T-helper 2 cell treated with Interferon-gamma antibody and Interleukin-4, amounts not matched to agents 100 ng/mL and 5 ng/mL, for 36 hours (primary cell): ENCODE measurements around the gene TMEM176B. TPM values are rescaled to one million over a fixed set of nuclear protein-coding genes. Genes with fewer than 3 reads are reported as not detected.

Experiments
- intact Hi-C: fragments of 100-400 bp; cut with micrococcal nuclease; formaldehyde crosslinking; loops from one replicate; pipeline ENCODE4 v1.15.1; 2023
- total RNA-seq: library from RNA; stranded (reverse); gene quantifications from 2 replicates; pipeline ENCODE4 v1.2.3, GENCODE V29; 2022

TMEM176B gene
- total RNA-seq, 1 donor from 2014 or later, result not detected

- intact Hi-C loops, result no loop called here
These were observed 8.3 kb downstream of the TMEM176B start for GRCh38 chr7:150791746-150792452.

- intact Hi-C loops, result no loop called here
These were observed 8.9 kb downstream of the TMEM176B start for GRCh38 chr7:150791304-150791703.

- intact Hi-C loops, result no loop called here
These were observed 9.6 kb downstream of the TMEM176B start for GRCh38 chr7:150790416-150791075.

DNA sequence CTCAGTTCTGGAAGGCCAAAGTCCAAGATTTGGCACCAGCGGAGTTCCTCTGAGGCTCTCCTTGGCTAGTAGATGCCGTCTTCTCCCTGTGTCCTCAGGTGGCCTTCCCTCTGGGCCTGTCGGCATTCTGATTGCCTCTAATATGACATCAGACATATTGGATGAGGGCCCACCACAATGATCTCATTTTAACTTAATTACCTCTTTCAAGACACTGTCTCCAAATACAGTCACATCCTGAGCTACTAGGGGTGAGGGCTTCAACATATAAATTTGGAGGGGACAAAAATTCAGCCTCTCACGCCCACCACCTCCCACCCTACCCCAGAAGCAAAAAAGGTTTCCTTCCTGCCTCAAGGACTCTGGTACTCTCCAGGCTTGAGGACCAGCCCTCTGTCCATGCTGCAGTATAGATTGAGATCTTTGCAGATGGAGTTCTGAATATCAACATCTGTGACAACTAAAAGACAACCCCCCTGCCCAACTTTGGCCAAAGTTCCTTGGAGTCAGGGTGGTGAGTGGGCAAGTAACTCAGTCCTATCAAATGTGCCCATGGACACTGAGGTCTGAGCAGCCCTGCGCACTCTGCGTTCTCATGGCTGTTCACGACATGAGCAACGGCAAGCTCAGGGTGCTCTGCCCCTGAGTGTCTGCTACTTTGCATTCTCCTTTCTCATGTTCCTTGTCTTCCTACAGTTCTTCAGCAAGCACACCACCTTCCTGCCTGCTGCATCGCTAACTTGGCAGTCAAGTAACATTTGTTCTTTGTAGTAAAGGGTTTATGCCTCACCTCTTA lies 11.5 kb downstream of the TMEM176B start:
- intact Hi-C loops, result no loop called here

DNA sequence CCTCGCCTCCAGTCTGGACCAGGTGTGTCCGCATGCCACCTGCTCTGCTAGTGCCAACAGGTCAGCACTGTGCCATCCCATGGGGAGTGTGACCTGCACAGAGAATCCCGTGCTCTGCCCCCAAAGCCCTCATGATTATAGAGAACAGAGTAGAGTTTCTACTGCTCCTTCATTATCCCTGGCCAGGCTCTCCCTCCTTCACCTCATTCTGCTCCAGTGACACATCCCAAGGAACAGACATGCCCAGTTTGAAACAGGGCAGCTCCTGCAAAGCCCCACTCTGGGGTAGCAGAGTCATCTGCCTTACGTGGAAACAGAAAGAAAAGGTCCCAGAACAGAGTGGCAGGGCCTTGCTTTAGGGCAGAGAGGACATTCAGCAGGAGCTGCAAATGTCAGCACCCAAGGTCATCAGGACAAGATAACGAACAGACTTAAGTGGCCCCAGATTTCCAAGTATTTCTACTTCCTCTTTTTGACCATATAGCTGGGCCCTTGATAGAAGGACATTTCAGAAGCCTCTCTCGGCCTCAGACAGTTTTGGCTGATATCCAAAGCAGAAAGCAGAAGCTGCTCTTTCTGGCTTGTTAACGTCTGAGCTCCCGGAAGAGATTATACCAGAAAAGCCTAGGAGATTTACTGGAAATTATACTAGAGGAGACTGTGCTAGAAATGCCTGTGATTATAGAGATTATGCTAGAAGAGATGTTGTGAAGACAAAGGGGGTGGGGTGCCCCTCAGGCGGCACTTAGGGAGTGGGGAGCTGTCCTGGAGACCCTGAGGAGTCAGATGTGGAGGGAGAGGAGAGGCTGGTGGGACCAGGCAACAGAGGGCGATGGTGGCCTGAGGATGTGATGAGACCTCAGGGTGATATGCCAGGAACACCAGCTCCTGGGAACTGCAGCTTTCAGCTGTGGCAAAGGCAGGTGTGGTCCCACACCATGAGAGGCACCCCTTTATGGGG lies 12.6 kb downstream of the TMEM176B start:
- intact Hi-C loops, result no loop called here

DNA sequence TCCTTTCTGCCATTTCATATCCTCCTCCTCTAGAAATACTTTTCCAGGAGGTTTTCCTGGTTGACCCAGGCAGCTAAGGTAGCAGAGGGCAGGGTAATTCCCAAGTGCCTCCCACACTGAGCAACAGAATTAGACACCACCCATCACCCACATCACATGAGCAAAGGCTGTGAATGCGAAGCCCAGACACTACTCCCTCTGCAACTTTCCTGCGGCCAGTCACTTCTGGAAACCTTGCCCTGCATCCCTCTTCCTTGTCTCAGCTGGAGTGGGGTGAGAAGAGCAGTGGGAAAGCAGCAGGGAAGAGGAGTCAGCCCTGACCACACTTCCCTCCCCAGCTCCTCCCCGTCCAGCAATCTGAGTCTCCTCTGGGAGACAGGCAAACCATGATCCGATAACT lies 15.2 kb downstream of the TMEM176B start:
- intact Hi-C loops, result no loop called here

DNA sequence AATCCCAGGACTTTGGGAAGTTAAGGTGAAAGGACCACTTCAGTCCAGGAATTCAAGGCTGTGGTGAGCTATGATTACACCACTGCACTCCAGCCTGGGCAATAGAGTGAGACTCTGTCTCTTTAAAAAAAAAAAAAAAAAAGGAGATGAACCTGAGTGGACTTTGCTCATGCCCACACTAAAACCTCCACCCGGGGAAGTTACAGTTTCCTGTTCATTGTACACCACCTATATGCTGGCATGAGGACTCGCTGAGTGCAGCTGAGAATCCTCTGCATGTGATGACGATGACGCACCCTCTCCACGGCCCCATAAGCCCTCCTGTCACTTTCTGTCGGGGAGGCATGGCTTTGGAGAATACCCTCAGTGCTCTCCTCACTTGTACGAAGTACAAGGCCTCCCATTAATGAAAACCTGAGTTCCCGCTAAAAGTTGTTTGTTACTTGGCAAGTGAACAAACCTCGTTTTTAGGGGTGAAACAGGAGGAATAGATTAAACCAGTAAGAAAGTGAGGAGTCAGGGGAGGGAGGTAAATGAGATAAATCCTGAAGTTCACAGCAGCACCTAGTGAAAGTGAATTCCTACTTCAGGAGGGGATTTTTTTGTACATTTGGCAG lies 15.9 kb downstream of the TMEM176B start:
- intact Hi-C loops, result no loop called here

DNA sequence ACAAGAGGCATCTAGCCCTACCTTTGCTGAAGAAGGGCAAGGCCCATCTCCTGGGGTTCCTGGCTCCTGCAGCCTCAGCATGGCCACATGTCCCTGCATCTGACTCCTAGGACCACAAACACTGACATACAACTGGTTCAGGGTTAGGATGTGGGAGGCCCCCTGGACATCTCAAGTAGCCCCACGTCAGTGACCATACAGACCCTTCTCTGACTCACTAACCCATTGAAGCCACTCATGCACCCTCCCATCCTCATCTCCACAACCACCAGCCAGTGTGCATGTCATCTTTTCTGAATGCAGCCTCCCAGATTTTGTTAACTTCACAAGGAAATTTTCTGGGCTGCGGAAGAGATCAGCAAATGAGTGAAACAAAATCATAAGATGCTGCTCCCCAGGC lies 18.2 kb downstream of the TMEM176B start:
- intact Hi-C loops, result no loop called here

DNA sequence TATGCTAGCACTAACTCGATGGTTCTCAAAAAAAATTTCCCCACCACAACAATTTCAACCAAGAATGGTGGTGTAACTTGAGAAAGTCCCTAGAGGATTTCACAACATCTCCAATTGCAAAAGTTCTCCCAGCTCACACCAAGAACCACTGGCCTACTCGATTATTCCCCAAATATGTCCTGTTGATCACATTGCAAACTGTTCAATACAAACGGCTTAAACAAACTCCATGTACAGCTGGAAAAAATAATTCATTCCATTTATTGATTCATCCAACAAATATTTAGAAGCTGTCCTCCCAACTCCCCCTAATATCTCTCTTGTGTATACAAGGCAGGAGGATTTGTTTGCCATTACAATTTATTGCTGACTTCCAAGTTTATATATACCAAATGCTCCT lies 19.1 kb downstream of the TMEM176B start:
- intact Hi-C loops, result no loop called here

- intact Hi-C loops, result no loop called here
These were observed 19.9 kb downstream of the TMEM176B start for GRCh38 chr7:150780292-150780691.

DNA sequence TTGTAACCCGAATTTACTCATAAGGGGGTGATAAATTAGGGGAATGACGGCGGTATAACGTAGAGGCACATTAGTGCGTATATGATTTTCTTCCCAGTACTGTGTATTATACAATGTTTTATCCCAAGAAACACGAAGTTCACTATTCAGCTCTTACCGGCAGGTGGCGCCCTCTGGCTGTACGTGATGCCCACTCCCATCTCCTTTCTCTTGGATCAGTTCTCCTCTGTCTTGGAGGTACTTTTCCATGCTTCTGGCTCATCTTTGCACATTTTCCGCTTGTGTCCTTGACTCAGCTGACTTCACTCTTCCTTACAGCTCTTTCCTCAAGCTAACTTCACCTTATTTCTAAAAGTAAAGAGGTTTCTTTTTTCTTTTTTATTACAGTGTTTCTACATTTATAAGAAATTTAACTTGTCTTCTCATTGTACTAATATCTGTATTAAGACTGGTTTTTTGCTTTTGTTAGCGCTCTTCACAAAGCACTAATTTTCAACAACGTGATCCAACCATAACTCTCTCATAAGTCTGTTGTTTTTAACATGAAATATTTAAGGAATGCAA lies 21.3 kb downstream of the TMEM176B start:
- intact Hi-C loops, result loop anchor here (10.0 kb wide), 1 partner anchor 206 kb away; no protein-coding TSS in a partner anchor

GRCh38 chr7:150778014-150778737 lies 22.0 kb downstream of the TMEM176B start:
- intact Hi-C loops, result loop anchor here (10.0 kb wide), 1 partner anchor 207 kb away; no protein-coding TSS in a partner anchor

DNA sequence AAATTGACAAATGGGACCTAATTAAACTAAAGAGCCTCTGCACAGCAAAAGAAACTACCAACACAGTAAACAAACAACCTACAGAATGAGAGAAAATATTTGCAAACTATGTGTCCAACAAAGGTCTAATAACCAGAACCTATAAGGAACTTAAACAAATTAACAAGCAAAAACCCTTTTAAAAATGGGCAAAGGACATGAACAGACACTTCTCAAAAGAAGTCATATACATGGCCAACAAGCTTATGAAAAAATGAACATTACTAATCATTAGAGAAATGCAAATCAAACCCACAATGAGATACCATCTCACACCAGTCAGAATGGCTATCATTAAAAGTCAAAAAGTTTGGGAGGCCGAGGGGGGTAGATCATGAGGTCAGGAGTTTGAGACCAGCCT lies 26.0 kb downstream of the TMEM176B start:
- intact Hi-C loops, result loop anchor here (10.0 kb wide), 1 partner anchor 211 kb away; no protein-coding TSS in a partner anchor

DNA sequence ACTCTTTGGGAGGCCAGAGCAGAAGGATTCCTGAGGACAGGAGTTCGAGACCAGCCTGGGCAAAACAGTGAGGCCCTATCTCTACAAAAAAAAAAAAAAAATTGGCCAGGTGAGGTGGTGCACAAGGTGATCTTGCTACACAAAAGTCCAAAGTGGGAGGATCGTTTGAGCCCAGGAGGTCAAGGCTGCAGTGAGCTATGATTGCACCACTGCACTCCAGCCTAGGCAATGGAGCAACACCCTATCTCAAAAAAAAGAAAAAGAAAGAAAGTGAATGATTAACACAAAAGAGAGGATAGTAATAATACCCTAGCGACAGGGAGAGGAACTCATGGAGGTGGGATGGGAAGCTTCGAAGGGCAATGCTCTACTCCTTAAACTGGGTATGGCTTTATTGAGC lies 30.4 kb downstream of the TMEM176B start:
- intact Hi-C loops, result loop anchor here (10.0 kb wide), 1 partner anchor 215 kb away; no protein-coding TSS in a partner anchor

DNA sequence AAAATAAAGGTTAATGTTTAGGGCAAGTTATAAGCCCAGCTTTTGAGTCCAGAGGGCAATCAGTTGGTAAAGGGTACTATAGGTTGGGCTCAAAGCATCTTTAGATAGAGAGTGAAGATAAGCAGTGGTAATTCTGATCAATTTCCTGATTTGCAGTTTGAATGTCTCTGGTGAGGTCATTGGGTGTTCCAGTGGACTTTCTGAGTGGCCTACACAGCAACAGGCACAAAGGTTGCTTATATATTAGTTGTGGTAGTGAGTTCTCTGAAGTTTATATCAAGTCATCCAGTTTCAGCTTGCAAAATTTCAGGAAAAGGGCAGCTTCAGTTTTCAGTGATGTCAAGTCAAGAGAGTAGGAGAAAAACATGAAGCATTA lies 33.8 kb downstream of the TMEM176B start:
- intact Hi-C loops, result no loop called here

DNA sequence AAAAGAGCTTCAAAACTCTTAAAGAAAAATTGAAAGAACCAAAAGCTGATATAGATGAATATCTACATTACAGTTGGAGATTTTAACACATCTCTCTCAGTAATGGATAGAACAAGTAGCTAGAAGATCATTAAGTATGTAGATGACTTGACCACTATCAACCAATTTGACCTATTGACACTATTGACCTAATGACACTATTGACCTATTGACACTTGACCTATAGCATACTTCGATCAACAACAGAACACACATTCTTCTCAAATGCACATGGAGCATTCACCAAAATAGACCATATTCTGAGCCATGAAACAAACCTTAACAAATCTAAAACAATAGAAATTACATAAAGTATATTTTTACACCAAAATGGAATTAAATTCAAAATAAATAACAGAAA lies 40.7 kb downstream of the TMEM176B start:
- intact Hi-C loops, result loop anchor here (5.0 kb wide), 1 partner anchor 42 kb away; the partner anchor contains the start of gene GIMAP1

GRCh38 chr7:150756858-150757257 lies 43.3 kb downstream of the TMEM176B start:
- intact Hi-C loops, result loop anchor here (1.0 to 5.0 kb wide), 3 partner anchors 40 to 400 kb away; partner anchors contain the start of genes GIMAP1 and GIMAP6

DNA sequence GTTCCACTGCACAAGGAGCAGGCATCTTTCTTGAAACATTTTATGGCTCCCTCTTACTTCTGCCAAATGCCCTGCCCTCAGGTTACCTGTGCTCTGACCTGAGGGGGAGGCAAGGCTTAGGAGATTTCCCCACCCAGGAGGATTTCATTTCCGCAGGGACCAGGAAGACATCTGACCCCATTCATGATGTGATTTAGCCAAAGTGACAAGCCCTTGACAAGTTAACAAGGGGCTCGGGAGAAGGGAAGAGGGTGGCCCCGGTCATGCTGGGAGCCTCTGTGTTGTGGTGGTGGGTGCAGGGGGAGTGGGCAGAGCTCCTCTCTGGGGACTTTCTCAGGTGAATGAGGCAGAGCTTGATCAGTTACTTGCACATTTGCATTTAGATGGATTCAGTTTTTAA lies 44.0 kb downstream of the TMEM176B start:
- intact Hi-C loops, result loop anchor here (1.0 to 5.0 kb wide), 3 partner anchors 39 to 399 kb away; partner anchors contain the start of genes GIMAP1 and GIMAP6
